Umbilical cord (tissue), 2 donors: ENCODE measurements around the gene FSIP1. TPM values are rescaled to one million over a fixed set of nuclear protein-coding genes. Genes with fewer than 3 reads are reported as not detected.

Experiments
- DNase-seq: peaks from one replicate; pipeline ENCODE4 v3.0.0-alpha.2; 2015; ENCODE audit warnings: low spot score
- total RNA-seq: library from RNA; depleted of rRNA; stranded (reverse); fragments of >200 nt; gene quantifications from one replicate; pipeline ENCODE4 v1.2.3, GENCODE V29; 2014; ENCODE audit warnings: low replicate concordance; ENCODE audit not compliant: insufficient read depth

The FSIP1 gene
- total RNA-seq, 1 donor from 2014 or later, result 1.9 TPM

DNA sequence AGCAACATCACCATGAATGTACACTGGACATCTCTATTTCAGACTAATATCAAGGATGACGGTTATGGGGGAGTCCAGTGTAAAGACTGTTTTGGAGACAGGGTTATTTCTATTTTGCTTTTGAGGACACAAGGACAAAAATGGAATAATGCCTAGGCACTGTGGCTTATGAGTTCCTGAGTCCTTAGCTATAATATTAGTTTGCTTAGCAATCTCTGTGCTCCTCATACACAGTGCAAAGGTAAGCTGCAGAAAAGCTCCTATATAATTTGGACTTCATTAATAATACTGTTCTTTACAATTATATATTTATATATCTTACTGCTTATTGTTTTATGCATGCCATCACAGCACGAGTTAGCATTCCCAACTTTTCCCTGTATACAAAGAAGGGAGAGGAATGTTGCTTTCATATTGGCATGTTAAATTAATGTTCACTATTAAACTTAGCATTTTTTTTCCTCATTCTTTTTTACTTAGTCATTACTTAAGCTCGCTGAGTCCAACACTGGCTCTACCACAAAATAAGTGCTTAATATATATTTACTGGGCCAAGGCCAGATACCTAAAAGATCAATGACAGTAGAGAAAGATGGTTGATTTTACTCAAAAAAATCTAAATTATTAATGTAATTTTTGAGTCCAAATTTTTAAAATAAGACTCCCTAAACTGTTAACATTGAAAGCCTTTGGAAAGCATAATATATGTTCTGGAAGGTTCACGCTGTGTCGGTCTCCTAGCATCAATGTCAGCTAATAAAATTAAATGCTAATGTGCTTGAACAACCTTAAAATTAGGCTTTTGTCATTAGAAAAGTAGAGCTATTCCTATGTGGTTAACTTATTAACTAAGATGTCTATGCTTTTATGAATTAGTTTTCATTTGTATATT, 187.9 kb downstream of the FSIP1 start:
- no peak for DNase-seq

GRCh38 chr15:39593656-39594445, 188.8 kb downstream of the FSIP1 start:
- no peak for DNase-seq

- DNase-seq, result no peak
Observed at GRCh38 chr15:39593071-39593655, 189.5 kb downstream of the FSIP1 start.

DNA sequence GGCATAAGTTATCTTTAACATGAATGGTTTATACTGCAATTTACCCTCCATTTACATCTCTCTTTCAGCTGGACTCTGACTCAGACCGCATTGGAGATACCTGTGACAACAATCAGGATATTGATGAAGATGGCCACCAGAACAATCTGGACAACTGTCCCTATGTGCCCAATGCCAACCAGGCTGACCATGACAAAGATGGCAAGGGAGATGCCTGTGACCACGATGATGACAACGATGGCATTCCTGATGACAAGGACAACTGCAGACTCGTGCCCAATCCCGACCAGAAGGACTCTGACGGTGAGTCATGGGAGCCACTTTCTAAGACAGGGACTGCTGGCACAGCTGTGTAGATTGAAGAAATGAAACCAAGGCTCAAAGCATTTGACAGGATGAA, 190.1 kb downstream of the FSIP1 start:
- no peak for DNase-seq

DNA sequence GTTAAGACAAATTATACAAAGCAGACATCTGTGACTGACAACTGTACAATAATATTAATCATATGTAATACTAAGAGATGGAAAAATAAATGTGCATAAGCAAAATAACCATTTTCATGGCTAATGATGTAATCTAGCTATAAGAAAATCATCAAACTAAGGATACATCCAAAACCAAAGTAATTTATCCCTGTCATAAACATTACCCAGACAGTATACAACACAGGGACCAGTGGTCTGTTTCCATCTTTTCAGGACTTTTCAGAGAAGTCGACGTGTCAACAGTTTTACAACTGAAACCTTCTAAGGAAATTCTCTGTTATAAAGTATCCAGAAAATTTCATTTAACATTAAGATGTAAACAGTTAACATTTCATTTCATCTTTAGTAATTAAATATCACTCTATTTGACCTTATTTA, 190.7 kb downstream of the FSIP1 start:
- DNase-seq, result no peak

GRCh38 chr15:39591141-39591895, 191.3 kb downstream of the FSIP1 start:
- DNase-seq, result no peak

- DNase-seq, result no peak
Observed at GRCh38 chr15:39589815-39590644, 192.6 kb downstream of the FSIP1 start.

DNA sequence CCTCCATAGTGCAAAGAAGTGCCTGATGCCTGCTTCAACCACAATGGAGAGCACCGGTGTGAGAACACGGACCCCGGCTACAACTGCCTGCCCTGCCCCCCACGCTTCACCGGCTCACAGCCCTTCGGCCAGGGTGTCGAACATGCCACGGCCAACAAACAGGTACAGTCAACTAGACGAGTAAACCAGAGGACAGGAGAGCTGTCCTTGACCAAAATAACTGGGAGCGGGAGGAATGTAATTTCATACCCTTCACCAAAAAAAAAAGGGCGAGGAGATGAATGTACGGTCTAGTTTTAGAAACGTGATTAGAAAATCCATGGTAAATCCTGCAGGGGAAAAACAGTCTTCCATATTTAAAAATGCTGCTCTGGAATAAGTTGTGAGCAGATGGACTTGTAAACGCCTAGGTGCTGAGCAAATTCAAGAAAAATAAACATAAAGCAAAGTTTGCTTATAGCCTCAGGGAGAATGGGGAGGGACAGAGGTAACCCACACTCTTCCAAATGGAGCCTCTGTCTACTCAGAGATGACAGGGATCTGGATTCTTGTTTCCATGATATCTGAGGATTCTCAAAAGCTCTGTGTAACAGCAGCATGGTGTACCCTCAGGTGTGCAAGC, 193.3 kb downstream of the FSIP1 start:
- DNase-seq, result no peak

- no peak for DNase-seq
Observed at GRCh38 chr15:39588531-39589192, 194.0 kb downstream of the FSIP1 start.

- no peak for DNase-seq
Observed at GRCh38 chr15:39587731-39588530, 194.7 kb downstream of the FSIP1 start.

DNA sequence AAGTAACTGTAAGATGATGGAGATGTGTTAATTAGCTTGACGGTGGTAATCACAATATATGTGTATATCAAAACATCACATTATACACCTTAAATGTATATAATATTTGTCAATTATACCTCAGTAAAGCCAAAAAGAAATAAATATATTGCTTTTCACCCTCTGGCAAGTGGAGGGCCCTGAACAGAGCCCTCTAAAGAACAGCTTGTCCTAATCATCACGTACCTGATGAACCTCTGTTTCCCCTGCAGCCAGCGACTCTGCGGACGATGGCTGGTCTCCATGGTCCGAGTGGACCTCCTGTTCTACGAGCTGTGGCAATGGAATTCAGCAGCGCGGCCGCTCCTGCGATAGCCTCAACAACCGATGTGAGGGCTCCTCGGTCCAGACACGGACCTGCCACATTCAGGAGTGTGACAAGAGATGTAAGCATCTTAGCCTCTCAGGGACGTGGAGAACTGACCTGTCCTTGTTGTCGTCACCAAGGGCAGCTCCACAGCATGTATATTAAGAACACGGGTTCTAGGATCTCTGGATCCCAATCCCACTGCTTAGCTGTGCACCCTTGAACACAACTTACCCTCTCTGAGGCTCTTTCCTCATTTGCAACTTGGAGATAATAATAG, 195.4 kb downstream of the FSIP1 start:
- no peak for DNase-seq

- DNase-seq, result no peak
Observed at GRCh38 chr15:39586387-39587095, 196.1 kb downstream of the FSIP1 start.

DNA sequence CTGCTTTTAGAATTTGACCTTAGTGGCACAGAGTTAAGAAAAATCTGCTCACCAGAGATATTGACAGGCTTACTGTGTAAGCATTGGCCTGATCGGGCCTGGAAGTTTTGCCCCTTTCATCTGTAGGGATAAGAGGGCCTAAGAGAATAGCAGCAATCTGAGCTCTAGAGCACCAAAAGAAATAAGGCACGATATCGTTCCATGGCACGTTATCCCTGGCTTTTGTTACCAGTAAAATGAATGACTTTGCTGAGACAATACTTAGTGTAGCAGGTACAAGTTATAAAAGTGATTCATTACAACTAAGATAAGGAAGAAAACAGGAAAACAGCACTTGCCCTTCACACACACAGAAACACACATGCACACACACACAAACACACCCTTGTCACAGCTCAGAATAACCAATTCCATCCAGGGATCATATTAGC, 196.8 kb downstream of the FSIP1 start:
- DNase-seq, result no peak

DNA sequence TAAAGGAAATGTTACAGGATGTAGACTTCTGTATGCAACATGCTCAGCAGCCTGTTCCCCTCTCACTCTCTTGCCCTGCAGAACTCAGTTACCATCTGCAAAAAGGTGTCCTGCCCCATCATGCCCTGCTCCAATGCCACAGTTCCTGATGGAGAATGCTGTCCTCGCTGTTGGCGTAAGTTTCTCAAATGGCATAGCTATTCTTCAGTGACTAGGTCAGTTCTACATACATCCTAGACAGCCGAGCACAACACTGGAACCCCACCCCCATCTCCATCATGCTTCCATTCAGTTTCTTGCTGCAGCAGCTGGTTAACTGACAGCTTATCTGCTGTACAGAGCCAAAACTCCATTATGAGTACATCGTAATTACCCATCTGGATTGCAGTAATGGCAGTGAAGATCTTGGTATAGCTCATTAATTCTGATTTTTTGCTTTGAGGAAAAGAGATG, 197.2 kb downstream of the FSIP1 start:
- DNase-seq, result no peak

GRCh38 chr15:39584662-39585388, 197.8 kb downstream of the FSIP1 start:
- no peak for DNase-seq

- DNase-seq, result no peak
Observed at GRCh38 chr15:39584266-39584659, 198.4 kb downstream of the FSIP1 start.
